Prostate gland (tissue), 2 donors: ENCODE measurements around the gene SGCA.

ENCODE experiments used
- CTCF ChIP-seq, 4 experiments: fragments of 200-600 bp in 2 of 4; fragments of 450-650 bp in 2 of 4; sonication (generic) in 2 of 4; IDR thresholded peaks; 1 replicate in 3 of 4; 2 replicates in 1 of 4; pipeline ENCODE4 v1.5.1; 2016 to 2019; ENCODE audit warnings: antibody characterized with exemption in 4 of 4, mild to moderate bottlenecking in 2 of 4, moderate library complexity in 2 of 4
- POLR2AphosphoS5 ChIP-seq: sonication (generic); formaldehyde crosslinking; IDR thresholded peaks from one replicate; pipeline ENCODE4 v1.6.1; 2017; ENCODE audit warnings: antibody characterized with exemption

- TF ChIP-seq POLR2AphosphoS5 (no peak), CTCF (IDR thresholded peaks at IDR 0.05) (no peak)
These were observed 26.5 kb upstream of the SGCA start for GRCh38 chr17:50139185-50139783.
